ENCODE results near the gene PLA2R1. TPM values are rescaled to one million over a fixed set of nuclear protein-coding genes. Genes with fewer than 3 reads are reported as not detected.

Gene PLA2R1
- total RNA-seq, 1 experiment from 2014 or later: 5.7 TPM

DNA sequence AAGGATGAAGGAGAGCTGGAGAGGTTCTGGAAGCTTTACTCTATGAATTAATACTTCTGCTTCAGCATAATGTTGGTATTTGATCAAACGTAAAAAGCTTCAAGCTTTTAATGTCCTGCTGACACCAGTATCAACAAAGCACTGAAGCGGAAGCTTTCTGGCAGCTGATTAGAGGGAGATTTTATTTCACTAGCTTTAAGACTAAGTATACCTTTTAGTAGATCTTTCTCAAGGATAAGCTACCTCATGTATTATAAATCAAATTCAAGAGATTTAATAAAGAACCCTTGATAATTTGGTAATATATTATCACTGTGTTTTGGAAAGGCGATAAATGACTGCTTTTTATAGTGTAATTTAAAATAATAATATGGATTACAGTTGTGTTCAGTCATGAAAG lies 136.4 kb downstream of the PLA2R1 start:
- Histone ChIP-seq H3K27ac (ENCODE audit: low read length) (no peak overlapping the region), H3K9me3 (ENCODE audit: control insufficient read depth, insufficient read depth, low read depth, low read length) (no peaks in the 10 kb centered on the region), H3K4me1 (ENCODE audit: control insufficient read depth, insufficient read depth, low read length) (no peaks in the 10 kb centered on the region), H3K27me3 (ENCODE audit: control insufficient read depth, insufficient read depth, low read length) (no peaks in the 10 kb centered on the region), H3K36me3 (ENCODE audit: control insufficient read depth, insufficient read depth, low read length) (no peaks in the 10 kb centered on the region), H3K4me3 (ENCODE audit: low read depth in 2 of 2, low read length in 2 of 2) (no peak overlapping the region)
- no TSS peak for BruUV-seq (replicated peaks)
- CTCF ChIA-PET: no interaction called here
- no peak for DNase-seq (ENCODE audit: low read depth, low spot score)
- intact Hi-C loops (cut with micrococcal nuclease; ENCODE audit: unreplicated experiment) (no loop called here), in situ Hi-C loops (cut with HindIII; ENCODE audit: low pct_unique_long_range_greater_than_20kb, low sequenced_read_pairs) (no loop called here)
- TF ChIP-seq CTCF (IDR thresholded peaks at IDR 0.05): no peak
- no peak for TF ChIP-seq REST (IDR thresholded peaks at IDR 0.05; ENCODE audit: insufficient read depth in 1 of 2, low read depth in 2 of 2, low read length in 1 of 2)
- no peak for TF ChIP-seq SIN3A (IDR thresholded peaks at IDR 0.05; ENCODE audit: borderline replicate concordance, insufficient read depth, low read depth, low read length)
- no peak for TF ChIP-seq TCF7L2 (IDR thresholded peaks at IDR 0.05; ENCODE audit: low read depth, low read length)
- no peak for TF ChIP-seq POLR2AphosphoS5 (IDR thresholded peaks at IDR 0.05; ENCODE audit: low read depth, low read length)
- no peak for ATAC-seq
- POLR2A ChIA-PET: interaction anchor here (0.7 kb wide), 1 partner anchor 20 kb away, joined by 3 read pairs; no protein-coding TSS in a partner anchor

DNA sequence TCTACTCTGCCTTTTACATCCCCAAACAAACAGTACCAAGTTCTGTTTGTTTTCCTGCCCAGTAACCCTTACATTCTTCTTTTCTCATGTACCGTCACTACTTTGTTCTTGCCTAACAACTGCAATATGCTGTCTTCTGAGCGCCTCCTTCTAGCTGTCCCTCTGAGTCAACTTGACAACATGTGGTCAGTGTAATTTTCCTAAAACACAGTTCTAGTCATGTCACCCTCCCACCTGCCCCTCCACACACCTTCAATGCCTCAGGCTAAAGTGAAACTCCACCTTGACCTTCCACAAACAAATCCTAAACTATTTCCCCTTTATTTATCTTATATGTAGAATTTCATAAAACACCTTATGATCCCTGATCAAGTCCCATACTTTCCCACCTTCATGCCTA lies 139.9 kb downstream of the PLA2R1 start:
- ATAC-seq: no peak
- TF ChIP-seq REST (IDR thresholded peaks at IDR 0.05; ENCODE audit: insufficient read depth in 1 of 2, low read depth in 2 of 2, low read length in 1 of 2) (no peak), TCF7L2 (IDR thresholded peaks at IDR 0.05; ENCODE audit: low read depth, low read length) (no peak), SIN3A (IDR thresholded peaks at IDR 0.05; ENCODE audit: borderline replicate concordance, insufficient read depth, low read depth, low read length) (no peak), POLR2AphosphoS5 (IDR thresholded peaks at IDR 0.05; ENCODE audit: low read depth, low read length) (no peak), CTCF (IDR thresholded peaks at IDR 0.05) (no peak)
- Histone ChIP-seq H3K4me1 (ENCODE audit: control insufficient read depth, insufficient read depth, low read length) (no peaks in the 10 kb centered on the region), H3K9me3 (ENCODE audit: control insufficient read depth, insufficient read depth, low read depth, low read length) (no peaks in the 10 kb centered on the region), H3K27me3 (ENCODE audit: control insufficient read depth, insufficient read depth, low read length) (no peaks in the 10 kb centered on the region), H3K36me3 (ENCODE audit: control insufficient read depth, insufficient read depth, low read length) (no peaks in the 10 kb centered on the region), H3K4me3 (ENCODE audit: low read depth in 2 of 2, low read length in 2 of 2) (no peak overlapping the region), H3K27ac (ENCODE audit: low read length) (no peak overlapping the region)
- BruUV-seq (replicated peaks): no TSS peak
- ChIA-PET POLR2A (no interaction called here), CTCF (no interaction called here)
- in situ Hi-C loops (cut with HindIII; ENCODE audit: low pct_unique_long_range_greater_than_20kb, low sequenced_read_pairs): no loop called here
- intact Hi-C loops (cut with micrococcal nuclease; ENCODE audit: unreplicated experiment): no loop called here
- no peak for DNase-seq (ENCODE audit: low read depth, low spot score)

Data from Panc1 (cell line).